Stimulated activated CD4-positive, alpha-beta T cell treated with anti-CD3 and anti-CD28 coated beads, Interleukin-1b, Interleukin-23, amount 100 ng/mL, for 4 hours (primary cell): ENCODE data around the gene ENPP7.

Experiments
- DNase-seq, 2 donors: peaks; one replicate each; pipeline ENCODE4 v3.0.0-alpha.2; 2020; ENCODE audit warnings: low read depth in 2 of 2

The ENPP7 gene

GRCh38 chr17:79730769-79731483, at the start of gene ENPP7:
ENPP7 (plus strand) TSS chr17:79730943; CDS start chr17:79731140, 197 bp downstream.
- no peak for DNase-seq

GRCh38 chr17:79681101-79681621, 49.6 kb upstream of the ENPP7 start:
- no peak for DNase-seq

GRCh38 chr17:79681628-79682261, 49.0 kb upstream of the ENPP7 start:
- no peak for DNase-seq

GRCh38 chr17:79683365-79683764, 47.4 kb upstream of the ENPP7 start:
- DNase-seq, result no peak

- DNase-seq, result no peak
These were observed 46.4 kb upstream of the ENPP7 start for GRCh38 chr17:79684132-79684985.

GRCh38 chr17:79685121-79685520, 45.6 kb upstream of the ENPP7 start:
- DNase-seq, result no peak

GRCh38 chr17:79686476-79686875, 44.3 kb upstream of the ENPP7 start:
- DNase-seq, result no peak

- no peak for DNase-seq
These were observed 40.3 kb upstream of the ENPP7 start for GRCh38 chr17:79690466-79690865.

- no peak for DNase-seq
These were observed 39.5 kb upstream of the ENPP7 start for GRCh38 chr17:79690988-79691836.

- DNase-seq, result no peak
These were observed 38.8 kb upstream of the ENPP7 start for GRCh38 chr17:79691931-79692330.

GRCh38 chr17:79693419-79693818, 37.3 kb upstream of the ENPP7 start:
- DNase-seq, result no peak

GRCh38 chr17:79695293-79695790, 35.4 kb upstream of the ENPP7 start:
- DNase-seq, result no peak

- no peak for DNase-seq
These were observed 34.7 kb upstream of the ENPP7 start for GRCh38 chr17:79695797-79696609.

- no peak for DNase-seq
These were observed 34.1 kb upstream of the ENPP7 start for GRCh38 chr17:79696610-79696982.

GRCh38 chr17:79698146-79698846, 32.4 kb upstream of the ENPP7 start:
- no peak for DNase-seq

GRCh38 chr17:79699386-79700036, 31.2 kb upstream of the ENPP7 start:
- no peak for DNase-seq

- no peak for DNase-seq
These were observed 30.2 kb upstream of the ENPP7 start for GRCh38 chr17:79700592-79700991.

- DNase-seq, result no peak
These were observed 28.7 kb upstream of the ENPP7 start for GRCh38 chr17:79702034-79702433.

GRCh38 chr17:79702550-79703236, 28.1 kb upstream of the ENPP7 start:
- DNase-seq, result no peak
